T1000 (cell line): ENCODE measurements around the gene FAM25A.

Source experiments
- DNase-seq: peaks from one replicate; lab custom pipeline; 2025; ENCODE audit warnings: mixed read lengths; lab: John Stamatoyannopoulos, UW

The FAM25A gene

DNA sequence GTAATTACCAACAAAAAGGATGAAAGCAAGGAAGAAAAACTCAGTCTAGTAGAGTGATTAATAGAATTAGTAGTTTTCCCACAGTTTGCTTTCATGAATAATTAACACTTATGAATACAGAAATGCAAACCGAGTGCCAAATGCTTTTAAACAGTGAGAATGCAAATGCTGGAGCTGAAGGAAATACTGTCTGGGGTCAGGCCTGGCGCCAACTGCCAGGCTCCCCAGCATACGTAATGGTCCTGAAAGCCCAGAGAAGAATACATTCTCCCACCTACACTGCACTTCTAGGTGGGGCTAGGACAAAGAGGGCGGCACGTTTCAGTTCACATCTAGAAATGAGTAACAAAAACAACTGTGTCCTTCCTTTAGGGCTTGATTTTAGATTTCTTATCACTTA lies 44.6 kb downstream of the FAM25A start:
- DNase-seq = no peak

DNA sequence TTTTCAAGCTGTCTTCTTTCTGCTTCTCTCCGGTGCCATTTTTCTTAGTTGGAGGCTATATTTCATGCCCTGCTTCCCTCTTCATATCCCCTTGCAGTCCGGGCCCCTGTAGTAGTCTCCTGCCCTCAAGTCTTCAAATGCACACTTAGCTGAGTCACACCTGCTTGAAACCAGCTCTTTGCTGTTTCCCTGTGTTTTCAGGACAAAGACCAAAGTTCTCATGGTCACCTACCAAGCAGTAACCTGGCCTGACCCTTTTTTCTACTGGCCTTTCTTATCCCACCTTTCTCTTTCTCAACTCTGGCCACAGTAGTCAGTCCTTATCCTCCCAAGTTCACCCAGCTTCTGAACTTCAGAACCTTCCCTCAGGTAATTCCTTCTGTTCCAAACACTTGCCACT lies 46.1 kb downstream of the FAM25A start:
- no peak for DNase-seq

DNA sequence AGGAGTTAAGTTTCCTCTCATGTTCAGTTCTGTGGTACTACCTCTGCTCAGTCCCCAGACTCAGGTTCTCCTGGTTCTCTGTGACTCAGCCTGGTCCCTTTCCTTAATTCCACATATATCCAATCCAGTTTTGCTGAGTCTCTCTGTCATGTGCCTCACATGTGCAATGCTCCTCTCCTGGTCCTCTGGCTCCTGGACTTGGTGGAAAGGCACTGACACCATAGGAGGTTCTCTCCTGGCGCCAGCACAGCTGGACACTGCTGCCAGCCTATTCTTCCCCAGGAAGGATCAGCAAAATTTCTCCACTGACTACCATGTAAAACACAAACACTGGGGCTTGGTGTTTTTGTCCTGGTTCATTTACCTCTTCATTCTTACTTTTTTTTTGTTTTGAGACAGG lies 46.8 kb downstream of the FAM25A start:
- DNase-seq = no peak

DNA sequence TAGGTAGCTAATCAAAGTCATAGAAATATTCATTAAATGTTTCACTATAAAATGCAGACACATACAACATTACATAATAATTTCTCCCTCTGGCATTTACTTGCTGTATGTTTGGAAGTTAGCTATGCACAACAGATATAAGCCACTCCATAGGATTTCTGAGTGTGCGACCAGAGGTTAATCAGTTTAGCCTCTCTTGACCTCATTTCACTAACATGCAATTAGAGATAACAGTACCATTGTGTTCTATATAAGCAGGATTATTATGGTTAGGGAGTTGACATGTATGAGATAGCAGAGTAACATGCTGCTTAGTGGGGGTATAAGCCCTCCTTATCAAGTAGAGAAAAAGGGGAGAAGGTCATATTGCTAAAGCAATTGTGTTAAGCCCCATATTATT lies 48.2 kb downstream of the FAM25A start:
- DNase-seq = no peak

DNA sequence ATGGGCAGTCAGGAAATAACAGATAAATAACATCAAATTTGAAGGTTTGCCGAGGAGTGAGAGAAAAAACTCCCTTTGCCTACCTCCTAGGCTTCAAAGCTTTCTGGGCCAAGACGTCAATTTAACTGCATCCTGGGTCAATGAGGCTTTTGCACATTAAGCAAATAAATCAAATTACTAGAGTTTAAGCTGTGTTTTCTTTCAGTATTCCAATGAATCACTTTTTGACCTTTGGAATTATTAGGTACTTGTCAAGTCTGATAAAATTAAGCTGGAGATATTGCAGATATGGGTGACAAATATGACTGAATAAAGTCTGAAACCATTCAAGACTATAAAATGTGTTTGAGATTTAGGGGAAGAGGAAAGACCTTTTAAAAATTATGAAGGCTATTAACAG lies 52.4 kb downstream of the FAM25A start:
- no peak for DNase-seq
